Right atrium auricular region (tissue), 2 donors: ENCODE results near the gene WWOX. TPM values are rescaled to one million over a fixed set of nuclear protein-coding genes. Genes with fewer than 3 reads are reported as not detected.

ENCODE experiments used
- DNase-seq: peaks from one replicate; pipeline ENCODE4 v3.0.0-alpha.2; 2019; ENCODE audit warnings: low spot score
- H3K27ac ChIP-seq, 2 donors: fragments of 200-600 bp; sonication (generic); 1 replicate in 1 of 2; 2 replicates in 1 of 2; pipeline ENCODE4 v1.5.1; 2016 to 2019
- H3K27me3 ChIP-seq, 2 donors: fragments of 200-600 bp; sonication (generic); one replicate each; pipeline versions ENCODE4 v1.5.1 to v1.6.0; 2017 to 2019
- H3K36me3 ChIP-seq: fragments of 200-600 bp; sonication (generic); one replicate; pipeline ENCODE4 v1.5.1; 2016
- H3K4me1 ChIP-seq, 2 donors: fragments of 200-600 bp; sonication (generic); one replicate each; pipeline versions ENCODE4 v1.5.1 to v1.6.0; 2017 to 2019
- H3K4me3 ChIP-seq, 2 donors: fragments of 200-600 bp; sonication (generic); 1 replicate in 1 of 2; 2 replicates in 1 of 2; pipeline ENCODE4 v1.5.1; 2017 to 2019; ENCODE audit warnings: mild to moderate bottlenecking in 1 of 2, moderate library complexity in 1 of 2
- H3K9me3 ChIP-seq, 2 donors: fragments of 200-600 bp; sonication (generic); one replicate each; pipeline ENCODE4 v1.5.1; 2019
- total RNA-seq, 2 donors: library from RNA; depleted of rRNA; stranded (reverse); fragments of >200 nt; gene quantifications; one replicate each; pipeline ENCODE4 v1.1.0, GENCODE V29; 2016
- TF ChIP-seq, protein P1 (sequence below), 2 donors: fragments of 200-600 bp; sonication (generic); IDR thresholded peaks; one replicate each; pipeline ENCODE4 v1.5.1; 2019; ENCODE audit warnings: antibody characterized with exemption in 2 of 2

Gene WWOX
- total RNA-seq, 2 donors from 2014 or later = 14.8 to 20.8 TPM

DNA sequence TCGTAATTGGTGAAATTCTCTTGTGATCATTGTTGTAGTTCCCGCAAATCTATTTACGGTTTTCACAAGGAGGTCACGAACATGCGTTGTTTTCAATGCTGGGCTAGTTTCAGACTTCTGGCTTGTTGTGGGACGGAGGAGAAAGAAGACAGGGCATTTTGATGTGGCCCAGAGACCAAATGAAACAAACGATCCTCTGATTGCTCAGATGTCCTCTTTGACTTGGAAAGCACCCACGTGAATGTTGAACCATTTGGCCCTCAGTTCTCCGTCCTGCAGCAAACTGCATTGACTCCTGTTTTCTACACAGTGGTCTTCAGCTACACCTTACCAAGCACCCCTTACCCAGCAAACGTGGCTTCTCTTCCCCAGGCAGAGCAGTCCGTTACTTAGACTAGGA lies 391.0 kb downstream of the WWOX start:
- H3K9me3 ChIP-seq = no peaks in the 10 kb centered on the region
- no peaks in the 10 kb centered on the region for H3K27me3 ChIP-seq
- no peak overlapping the region for H3K4me3 ChIP-seq
- no peak overlapping the region for H3K27ac ChIP-seq
- TF ChIP-seq, protein P1, sequence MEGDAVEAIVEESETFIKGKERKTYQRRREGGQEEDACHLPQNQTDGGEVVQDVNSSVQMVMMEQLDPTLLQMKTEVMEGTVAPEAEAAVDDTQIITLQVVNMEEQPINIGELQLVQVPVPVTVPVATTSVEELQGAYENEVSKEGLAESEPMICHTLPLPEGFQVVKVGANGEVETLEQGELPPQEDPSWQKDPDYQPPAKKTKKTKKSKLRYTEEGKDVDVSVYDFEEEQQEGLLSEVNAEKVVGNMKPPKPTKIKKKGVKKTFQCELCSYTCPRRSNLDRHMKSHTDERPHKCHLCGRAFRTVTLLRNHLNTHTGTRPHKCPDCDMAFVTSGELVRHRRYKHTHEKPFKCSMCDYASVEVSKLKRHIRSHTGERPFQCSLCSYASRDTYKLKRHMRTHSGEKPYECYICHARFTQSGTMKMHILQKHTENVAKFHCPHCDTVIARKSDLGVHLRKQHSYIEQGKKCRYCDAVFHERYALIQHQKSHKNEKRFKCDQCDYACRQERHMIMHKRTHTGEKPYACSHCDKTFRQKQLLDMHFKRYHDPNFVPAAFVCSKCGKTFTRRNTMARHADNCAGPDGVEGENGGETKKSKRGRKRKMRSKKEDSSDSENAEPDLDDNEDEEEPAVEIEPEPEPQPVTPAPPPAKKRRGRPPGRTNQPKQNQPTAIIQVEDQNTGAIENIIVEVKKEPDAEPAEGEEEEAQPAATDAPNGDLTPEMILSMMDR (IDR thresholded peaks at IDR 0.05) = no peak
- H3K4me1 ChIP-seq = no peaks in the 10 kb centered on the region
- no peaks in the 10 kb centered on the region for H3K36me3 ChIP-seq
- no peak for DNase-seq

DNA sequence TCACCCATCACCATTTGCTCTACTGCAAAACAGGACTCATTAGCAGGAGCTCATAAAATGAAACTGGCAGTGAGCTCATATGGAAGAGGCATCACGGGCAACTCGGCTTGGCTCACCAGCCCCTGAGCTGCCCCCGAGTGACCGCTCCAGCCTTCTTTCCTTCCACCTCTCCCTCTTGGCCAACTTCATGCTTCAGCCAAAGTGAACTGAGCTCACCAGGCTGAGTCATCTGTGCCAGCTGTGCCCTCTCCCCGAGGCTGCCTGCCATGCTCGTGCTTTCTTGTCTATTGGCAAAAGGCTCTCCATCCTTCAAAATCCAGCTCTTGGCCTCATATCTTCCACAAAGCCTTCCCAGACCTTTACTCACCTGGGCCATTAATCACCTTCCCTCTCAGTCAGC lies 391.4 kb downstream of the WWOX start:
- no peak overlapping the region for H3K27ac ChIP-seq
- H3K27me3 ChIP-seq = no peaks in the 10 kb centered on the region
- no peaks in the 10 kb centered on the region for H3K36me3 ChIP-seq
- no peaks in the 10 kb centered on the region for H3K4me1 ChIP-seq
- no peaks in the 10 kb centered on the region for H3K9me3 ChIP-seq
- no peak for DNase-seq
- no peak overlapping the region for H3K4me3 ChIP-seq
- TF ChIP-seq, protein P1 (IDR thresholded peaks at IDR 0.05) = no peak

DNA sequence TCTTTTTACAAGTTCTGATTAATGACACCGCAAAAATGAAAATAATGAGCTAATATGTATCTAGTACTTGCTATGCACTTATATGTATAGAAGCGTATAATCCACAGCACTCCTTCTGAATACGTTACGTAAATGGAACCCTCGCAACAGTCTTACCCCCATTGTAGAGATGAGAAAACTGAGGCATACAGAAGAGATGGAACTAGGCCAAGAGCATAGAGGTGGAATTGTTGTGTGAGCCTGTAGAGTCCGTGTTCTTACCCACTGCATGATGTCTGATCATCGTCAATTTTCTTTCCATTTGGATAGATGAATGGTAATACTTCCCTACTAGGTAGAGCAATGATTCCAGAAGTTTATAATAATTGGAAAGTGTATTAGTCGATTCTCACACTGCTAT lies 394.1 kb downstream of the WWOX start:
- Histone ChIP-seq H3K4me1 (no peaks in the 10 kb centered on the region), H3K36me3 (no peaks in the 10 kb centered on the region), H3K27ac (no peak overlapping the region), H3K27me3 (no peaks in the 10 kb centered on the region), H3K4me3 (no peak overlapping the region), H3K9me3 (no peaks in the 10 kb centered on the region)
- TF ChIP-seq, protein P1 (IDR thresholded peaks at IDR 0.05) = no peak
- DNase-seq = no peak

DNA sequence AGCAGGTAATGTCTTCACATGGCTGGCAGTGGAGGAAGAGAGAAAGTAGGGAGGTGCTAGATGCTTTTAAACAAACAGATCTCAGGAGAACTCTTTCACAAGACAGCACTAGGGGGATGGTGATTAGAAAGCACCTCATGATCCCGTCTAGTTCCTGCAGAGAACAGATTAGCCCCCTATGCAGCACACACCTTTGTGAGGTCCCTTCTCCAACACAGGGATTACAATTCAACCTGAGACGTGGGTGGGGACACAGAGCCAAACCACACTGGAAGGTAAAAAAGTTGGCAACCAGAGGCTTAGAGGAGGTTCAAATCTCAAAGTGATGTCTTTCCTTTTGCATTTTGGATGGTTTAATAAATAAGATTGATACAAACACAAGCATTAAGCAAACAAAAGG lies 394.7 kb downstream of the WWOX start:
- Histone ChIP-seq H3K36me3 (no peaks in the 10 kb centered on the region), H3K4me1 (no peaks in the 10 kb centered on the region), H3K9me3 (no peaks in the 10 kb centered on the region), H3K4me3 (no peak overlapping the region), H3K27ac (no peak overlapping the region), H3K27me3 (no peaks in the 10 kb centered on the region)
- TF ChIP-seq, protein P1 (IDR thresholded peaks at IDR 0.05) = no peak
- DNase-seq = no peak

DNA sequence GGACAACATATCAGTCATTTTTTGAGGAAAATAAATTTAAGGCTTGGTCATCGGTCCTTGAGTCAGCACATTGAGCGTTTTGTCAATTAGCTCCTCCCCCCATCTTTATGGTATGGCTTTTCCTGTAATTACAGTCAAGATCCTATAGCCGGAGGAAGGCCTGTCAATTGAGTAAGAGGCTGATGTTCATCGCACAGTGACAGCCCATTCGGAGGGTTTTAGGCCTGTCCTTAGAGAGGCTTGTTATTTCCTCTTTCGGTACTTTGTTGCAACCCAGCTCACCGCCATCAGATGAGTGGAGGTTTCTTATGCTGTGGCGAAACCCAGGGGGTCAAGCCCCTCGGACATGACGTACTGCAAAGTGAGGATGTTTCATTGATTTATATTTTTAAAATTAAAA lies 395.2 kb downstream of the WWOX start:
- Histone ChIP-seq H3K4me1 (no peaks in the 10 kb centered on the region), H3K27me3 (no peaks in the 10 kb centered on the region), H3K27ac (no peak overlapping the region), H3K9me3 (no peaks in the 10 kb centered on the region), H3K36me3 (no peaks in the 10 kb centered on the region), H3K4me3 (no peak overlapping the region)
- TF ChIP-seq, protein P1 (IDR thresholded peaks at IDR 0.05) = no peak
- DNase-seq = no peak

DNA sequence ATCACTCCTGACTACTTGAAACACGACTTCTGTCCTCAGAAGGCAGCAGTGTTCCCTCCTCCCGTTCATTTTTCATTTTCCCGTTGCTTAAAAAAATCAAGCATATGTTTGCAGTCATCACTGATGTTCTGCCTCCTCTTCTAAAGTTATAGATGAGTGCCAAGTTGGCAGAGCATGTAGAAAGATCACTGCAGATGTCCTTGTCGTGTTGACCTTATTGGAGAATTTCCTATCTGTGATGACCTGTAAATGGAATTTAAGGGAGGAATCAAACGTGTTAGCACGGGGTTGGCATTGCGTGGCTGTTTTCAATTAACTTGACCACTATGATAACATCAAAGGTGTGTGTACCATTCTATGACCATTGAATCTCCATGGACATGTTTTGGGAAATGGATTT lies 396.7 kb downstream of the WWOX start:
- TF ChIP-seq, protein P1 (IDR thresholded peaks at IDR 0.05) = no peak
- no peak for DNase-seq
- H3K27ac ChIP-seq = no peak overlapping the region

More for the DNA sequence above, 396.7 kb downstream of the WWOX start:
- Histone ChIP-seq H3K4me1 (no peaks in the 10 kb centered on the region), H3K36me3 (no peaks in the 10 kb centered on the region), H3K27me3 (no peaks in the 10 kb centered on the region), H3K9me3 (no peaks in the 10 kb centered on the region), H3K4me3 (no peak overlapping the region)
